22Rv1 (cell line): Measurements from ENCODE around the gene ZKSCAN8.

Experiments used
- ZFX ChIP-seq: fragments of 450-650 bp; IDR thresholded peaks from 2 replicates; pipeline ENCODE4 v1.6.1; 2017; ENCODE audit warnings: antibody characterized with exemption, borderline replicate concordance
- TF ChIP-seq, protein P1 (sequence below): fragments of 450-650 bp; IDR thresholded peaks from 2 replicates; pipeline ENCODE4 v1.5.1; 2017; ENCODE audit warnings: mild to moderate bottlenecking

DNA sequence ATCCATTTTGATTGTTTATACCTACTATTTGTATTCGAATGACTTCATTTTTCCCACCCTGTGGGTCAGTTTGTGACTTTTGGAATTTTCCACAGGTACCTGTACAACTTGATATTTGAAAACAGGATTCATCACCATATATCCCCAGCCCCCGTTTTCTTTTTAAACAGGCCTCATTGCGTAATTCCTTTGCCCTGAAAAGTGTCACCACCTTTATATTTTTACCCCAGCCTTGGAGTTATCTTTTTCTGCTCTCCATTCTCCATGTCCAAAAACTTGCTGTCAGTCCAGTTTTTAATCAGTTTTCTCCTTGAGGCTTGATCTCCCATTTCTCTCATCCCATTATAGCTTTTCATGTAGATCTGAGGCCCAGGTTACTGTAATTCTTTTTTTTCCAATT, 16.6 kb downstream of the ZKSCAN8 start:
- TF ChIP-seq, protein P1, sequence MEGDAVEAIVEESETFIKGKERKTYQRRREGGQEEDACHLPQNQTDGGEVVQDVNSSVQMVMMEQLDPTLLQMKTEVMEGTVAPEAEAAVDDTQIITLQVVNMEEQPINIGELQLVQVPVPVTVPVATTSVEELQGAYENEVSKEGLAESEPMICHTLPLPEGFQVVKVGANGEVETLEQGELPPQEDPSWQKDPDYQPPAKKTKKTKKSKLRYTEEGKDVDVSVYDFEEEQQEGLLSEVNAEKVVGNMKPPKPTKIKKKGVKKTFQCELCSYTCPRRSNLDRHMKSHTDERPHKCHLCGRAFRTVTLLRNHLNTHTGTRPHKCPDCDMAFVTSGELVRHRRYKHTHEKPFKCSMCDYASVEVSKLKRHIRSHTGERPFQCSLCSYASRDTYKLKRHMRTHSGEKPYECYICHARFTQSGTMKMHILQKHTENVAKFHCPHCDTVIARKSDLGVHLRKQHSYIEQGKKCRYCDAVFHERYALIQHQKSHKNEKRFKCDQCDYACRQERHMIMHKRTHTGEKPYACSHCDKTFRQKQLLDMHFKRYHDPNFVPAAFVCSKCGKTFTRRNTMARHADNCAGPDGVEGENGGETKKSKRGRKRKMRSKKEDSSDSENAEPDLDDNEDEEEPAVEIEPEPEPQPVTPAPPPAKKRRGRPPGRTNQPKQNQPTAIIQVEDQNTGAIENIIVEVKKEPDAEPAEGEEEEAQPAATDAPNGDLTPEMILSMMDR, result no peak
- no peak for TF ChIP-seq ZFX
